Epithelial cell of esophagus (primary cell): ENCODE data around the gene TOLLIP.
A peak's percentile ranks its signal among the peaks of the same experiment; 100 is the strongest.
"Not testable (repeated sequence)": the region's sequence is repeated elsewhere in the genome, so short reads cannot be mapped to it uniquely, and the experiment has no call there.

Experiments used
- DNase-seq: peaks from one replicate; pipeline ENCODE4 v3.0.0; 2010; ENCODE audit warnings: low read depth
- H3K4me3 ChIP-seq: 2 replicates; pipeline ENCODE4 v1.5.1; 2011; ENCODE audit warnings: mild to moderate bottlenecking, low read length, control low read depth
- TF ChIP-seq, protein P1 (sequence below): IDR thresholded peaks from 2 replicates; pipeline ENCODE4 v1.5.1; 2011; ENCODE audit warnings: low read depth, mild to moderate bottlenecking, low read length, control low read depth, inconsistent platforms; ENCODE audit not compliant: insufficient read depth; ENCODE audit errors: missing control alignments

TOLLIP gene

DNA sequence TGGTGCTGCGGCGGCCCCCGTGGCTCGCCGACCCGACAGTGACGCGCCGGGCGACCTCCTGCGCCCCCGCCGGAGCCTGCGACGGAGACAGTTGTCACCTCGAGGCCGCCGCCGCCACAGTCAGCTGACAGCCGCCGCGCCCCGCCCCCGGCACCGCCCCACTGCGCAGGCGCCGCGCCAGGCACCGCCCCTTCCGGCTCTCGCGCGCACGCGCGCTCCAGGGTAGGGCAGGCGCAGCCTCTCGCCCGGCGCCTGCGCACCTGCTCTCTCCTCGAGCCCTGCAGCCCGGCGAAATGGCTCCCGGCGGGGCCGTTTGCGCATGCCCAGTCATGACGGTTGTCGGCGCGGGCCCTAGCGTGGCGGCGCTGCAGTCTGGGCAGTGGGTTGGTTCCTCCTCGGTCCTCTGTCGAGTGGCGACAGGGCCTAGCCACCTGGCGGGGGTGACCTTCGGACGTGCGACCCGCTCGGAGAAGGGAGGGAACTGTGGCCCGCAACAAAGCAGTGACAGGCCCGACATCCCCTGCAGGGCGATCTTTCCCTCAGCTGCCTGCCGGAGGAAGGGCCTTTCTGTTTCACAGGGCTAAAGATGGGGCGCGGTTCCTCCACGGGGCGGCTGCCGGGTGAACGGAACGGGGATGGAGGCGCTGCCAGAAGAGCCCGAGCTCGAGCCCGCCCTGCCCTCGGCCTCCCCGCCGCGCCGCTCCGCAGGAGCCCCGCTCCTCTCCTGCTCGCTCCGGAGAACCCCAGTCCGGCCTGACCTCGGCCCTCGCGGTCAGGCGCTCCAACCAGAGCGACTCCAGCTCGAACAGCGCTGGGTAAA lies at the start of gene TOLLIP:
TOLLIP (minus strand) TSS at position 135 of the 820 bp plus-strand sequence; CDS start at position 1, 134 bp downstream.
- peak within 1 kb of the TSS; percentile 67 for H3K4me3 ChIP-seq
- peak; percentile 90 for DNase-seq
- TF ChIP-seq, protein P1, sequence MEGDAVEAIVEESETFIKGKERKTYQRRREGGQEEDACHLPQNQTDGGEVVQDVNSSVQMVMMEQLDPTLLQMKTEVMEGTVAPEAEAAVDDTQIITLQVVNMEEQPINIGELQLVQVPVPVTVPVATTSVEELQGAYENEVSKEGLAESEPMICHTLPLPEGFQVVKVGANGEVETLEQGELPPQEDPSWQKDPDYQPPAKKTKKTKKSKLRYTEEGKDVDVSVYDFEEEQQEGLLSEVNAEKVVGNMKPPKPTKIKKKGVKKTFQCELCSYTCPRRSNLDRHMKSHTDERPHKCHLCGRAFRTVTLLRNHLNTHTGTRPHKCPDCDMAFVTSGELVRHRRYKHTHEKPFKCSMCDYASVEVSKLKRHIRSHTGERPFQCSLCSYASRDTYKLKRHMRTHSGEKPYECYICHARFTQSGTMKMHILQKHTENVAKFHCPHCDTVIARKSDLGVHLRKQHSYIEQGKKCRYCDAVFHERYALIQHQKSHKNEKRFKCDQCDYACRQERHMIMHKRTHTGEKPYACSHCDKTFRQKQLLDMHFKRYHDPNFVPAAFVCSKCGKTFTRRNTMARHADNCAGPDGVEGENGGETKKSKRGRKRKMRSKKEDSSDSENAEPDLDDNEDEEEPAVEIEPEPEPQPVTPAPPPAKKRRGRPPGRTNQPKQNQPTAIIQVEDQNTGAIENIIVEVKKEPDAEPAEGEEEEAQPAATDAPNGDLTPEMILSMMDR = no peak

DNA sequence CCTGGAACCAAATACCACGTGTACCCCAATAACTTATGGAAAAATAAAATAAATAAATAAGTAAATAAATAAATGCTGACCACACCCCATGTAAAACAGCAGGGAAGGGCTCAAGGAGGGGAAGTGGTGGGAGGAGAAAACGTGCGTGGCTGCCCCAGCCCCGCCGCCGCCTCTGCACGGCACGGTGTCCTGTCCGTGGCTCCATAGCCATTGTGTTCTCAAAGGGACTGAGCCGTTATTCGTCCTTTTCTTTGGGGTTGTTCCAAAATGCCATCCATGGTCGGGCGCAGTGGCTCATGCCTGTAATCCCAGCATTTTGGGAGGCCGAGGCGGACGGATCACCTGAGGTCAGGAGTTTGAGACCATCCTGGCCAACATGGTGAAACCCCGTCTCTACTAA lies 49.5 kb upstream of the TOLLIP start:
- DNase-seq, H3K4me3 ChIP-seq: not testable (repeated sequence)

DNA sequence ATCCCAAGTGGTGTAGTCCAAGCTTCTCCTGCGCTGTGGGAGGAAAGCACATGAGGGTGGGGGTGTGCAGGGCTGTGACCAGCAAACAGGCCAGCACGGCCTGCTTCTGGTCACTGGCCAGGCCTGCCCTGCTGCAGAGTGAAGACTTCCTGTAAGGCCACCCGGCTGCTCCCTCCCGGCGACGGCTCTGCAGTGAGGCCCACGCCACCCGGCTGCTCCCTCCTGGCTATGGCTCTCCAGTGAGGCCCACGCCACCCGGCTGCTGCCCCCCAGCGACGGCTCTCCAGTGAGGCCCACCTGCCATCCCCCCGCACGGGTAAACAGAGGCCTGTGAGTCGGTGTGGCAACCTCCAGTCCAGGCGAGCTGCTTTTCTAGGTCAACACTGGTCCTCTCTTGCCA lies 48.9 kb upstream of the TOLLIP start:
- TF ChIP-seq, protein P1 = no peak
- no peak for DNase-seq
- H3K4me3 ChIP-seq = no peak overlapping the region

DNA sequence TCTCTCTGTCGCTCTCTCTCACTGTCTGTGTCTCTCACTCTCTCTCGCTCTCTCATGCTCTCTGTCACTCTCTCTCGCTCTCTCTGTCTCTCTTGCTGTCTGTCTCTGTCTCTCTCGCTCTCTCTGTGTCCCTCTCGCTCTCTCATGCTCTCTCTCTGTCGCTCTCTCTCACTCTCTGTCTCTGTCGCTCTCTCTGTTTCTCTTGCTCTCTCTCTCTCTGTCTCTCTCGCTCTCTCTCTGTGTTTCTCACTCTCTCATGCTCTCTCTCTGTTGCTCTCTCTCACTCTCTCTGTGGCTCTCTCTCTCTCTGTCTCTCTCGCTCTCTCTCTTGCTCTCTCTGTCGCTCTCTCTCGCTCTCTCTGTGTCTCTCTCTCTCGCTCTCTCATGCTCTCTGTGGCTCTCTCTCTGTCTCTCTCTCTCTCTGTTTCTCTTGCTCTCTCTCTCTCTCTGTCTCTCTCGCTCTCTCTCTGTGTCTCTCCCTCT lies 47.1 kb upstream of the TOLLIP start:
- no peak for DNase-seq
- H3K4me3 ChIP-seq = no peak overlapping the region
- TF ChIP-seq, protein P1 = no peak

DNA sequence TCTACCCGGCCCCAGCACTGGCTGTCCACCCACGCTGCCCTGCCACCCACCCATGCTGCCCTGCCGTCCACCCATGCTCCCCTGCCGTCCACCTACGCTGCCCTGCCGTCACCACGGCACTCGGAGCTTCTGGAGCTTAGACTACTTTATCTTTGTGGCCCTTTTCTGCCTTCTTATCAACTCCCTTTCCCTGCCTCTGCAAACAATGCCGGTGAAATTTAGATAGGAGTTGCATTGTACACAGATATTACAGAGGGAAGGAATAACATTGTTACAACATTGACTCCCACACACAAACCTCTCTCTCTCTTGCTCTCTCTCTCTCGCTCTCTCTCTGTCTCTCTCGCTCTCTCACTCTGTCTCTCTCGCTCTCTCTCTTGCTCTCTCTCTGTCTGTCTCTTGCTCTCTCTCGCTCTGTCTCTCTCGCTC lies 46.6 kb upstream of the TOLLIP start:
- DNase-seq = no peak
- no peak overlapping the region for H3K4me3 ChIP-seq
- TF ChIP-seq, protein P1 = no peak

DNA sequence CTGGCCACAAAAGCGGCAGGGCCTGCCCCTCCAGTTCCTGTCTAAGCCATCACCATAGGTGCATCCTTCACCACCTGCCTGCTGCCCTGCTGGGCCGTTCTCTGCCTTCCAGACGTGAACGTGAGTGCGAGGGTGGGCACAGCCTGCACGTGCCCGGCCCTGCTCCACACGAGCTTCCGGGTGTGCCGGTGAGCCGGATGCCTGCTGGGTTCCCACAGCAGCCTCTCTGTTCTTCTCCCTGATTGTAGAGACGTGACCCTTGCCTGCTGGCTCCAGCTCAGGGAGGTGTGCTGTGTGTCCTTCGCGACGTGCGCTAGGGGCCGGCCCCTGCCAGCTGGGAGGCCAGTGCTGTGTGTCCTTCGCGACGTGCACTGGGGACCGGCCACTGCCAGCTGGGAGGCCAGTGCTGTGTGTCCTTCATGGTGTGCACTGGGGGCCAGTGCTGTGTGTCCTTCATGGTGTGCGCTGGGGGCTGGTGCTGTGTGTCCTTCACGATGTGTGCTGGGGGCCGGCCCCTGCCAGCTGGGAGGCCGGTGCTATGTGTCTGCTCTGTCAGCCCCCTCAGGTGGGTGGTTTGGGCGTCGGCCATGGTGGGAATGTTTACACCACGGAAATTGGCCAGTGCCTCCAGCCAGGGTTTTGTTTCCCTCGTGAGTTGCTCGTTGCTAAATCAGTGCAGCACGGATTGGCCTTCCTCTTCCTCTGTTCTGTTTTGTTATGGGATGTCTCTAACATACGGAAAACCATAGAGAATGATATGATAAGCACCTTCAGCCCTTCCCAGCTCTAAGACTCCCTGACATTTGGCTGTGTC lies 44.9 kb upstream of the TOLLIP start:
- H3K4me3 ChIP-seq = no peak overlapping the region
- DNase-seq = no peak
- TF ChIP-seq, protein P1 = no peak

DNA sequence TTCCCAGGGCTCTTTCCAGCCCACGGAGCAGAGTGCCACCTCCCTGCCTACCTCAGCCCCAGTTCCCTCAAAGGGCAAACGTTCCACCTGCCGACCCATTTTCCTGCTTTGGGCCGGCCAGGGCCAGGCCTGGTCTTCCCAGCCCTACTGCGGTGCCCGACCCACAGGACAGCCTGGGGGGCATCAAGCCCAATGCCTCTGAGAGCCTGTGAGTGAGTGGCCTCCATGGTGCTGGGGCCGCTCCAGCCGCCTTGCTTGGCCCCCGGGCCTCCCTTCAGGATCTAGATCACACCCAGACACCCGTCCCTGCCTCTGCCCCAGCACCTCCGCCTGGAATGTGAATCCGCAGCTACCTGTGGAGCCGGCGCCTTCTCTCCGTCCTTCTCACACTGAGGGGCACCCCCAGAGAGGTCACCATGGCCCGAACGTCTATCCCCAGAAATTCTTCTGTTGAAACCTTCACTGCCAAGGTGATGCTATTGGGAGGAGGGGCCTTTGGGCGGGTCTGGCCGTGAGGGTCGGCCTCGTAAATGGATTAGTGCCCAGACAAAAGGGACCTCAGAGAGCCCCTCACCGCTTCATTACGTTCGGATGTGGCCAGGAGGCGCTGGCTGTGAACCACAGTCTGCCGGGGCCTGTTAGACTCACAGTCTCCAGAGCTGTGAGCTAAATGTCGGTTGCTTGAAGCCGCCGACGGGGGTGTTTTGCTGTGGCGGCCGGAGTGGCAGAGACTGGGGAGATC lies 44.1 kb upstream of the TOLLIP start:
- no peak for DNase-seq
- TF ChIP-seq, protein P1 = no peak
- H3K4me3 ChIP-seq = no peak overlapping the region
